Measurements from ENCODE around the gene SCAF1.

SCAF1 gene

GRCh38 chr19:49704888-49705642 lies 63.1 kb downstream of the SCAF1 start:
- H3K27me3 Mint-ChIP-seq, result peaks cover 23% of the 10 kb centered on the region
- H3K27ac Mint-ChIP-seq, result no peak overlapping the region
- H3K9me3 Mint-ChIP-seq, result no peaks in the 10 kb centered on the region
- peaks cover 10% of the 10 kb centered on the region for H3K4me1 Mint-ChIP-seq
- no peak overlapping the region for H3K4me3 Mint-ChIP-seq
- ATAC-seq (ENCODE audit: low read depth) (no peak), DNase-seq (ENCODE audit: low spot score in 2 of 2) (no peak)
- peaks cover 3% of the 10 kb centered on the region for H3K36me3 Mint-ChIP-seq

- ATAC-seq (ENCODE audit: low read depth) (no peak), DNase-seq (ENCODE audit: low spot score in 2 of 2) (no peak)
- no peaks in the 10 kb centered on the region for H3K9me3 Mint-ChIP-seq
- H3K36me3 Mint-ChIP-seq, result peaks cover 4% of the 10 kb centered on the region
- H3K4me1 Mint-ChIP-seq, result peaks cover 7% of the 10 kb centered on the region
- H3K27ac Mint-ChIP-seq, result no peak overlapping the region
- peaks cover 21% of the 10 kb centered on the region for H3K27me3 Mint-ChIP-seq
- no peak overlapping the region for H3K4me3 Mint-ChIP-seq
Measured at GRCh38 chr19:49705919-49706318, 63.9 kb downstream of the SCAF1 start.
